ENCODE data around the gene FBLN2.
"Not testable (repeated sequence)": the region's sequence is repeated elsewhere in the genome, so short reads cannot be mapped to it uniquely, and the experiment has no call there.

FBLN2 gene

GRCh38 chr3:13519006-13519791 is 29.7 kb upstream of the FBLN2 start:
- H3K27me3 ChIP-seq = no peaks in the 10 kb centered on the region
- no peak for TF ChIP-seq CTCF (IDR thresholded peaks at IDR 0.05)

GRCh38 chr3:13520326-13520880 is 28.5 kb upstream of the FBLN2 start:
- no peaks in the 10 kb centered on the region for H3K36me3 ChIP-seq
- H3K4me3 ChIP-seq (ENCODE audit: low read depth in 1 of 2, low read length in 1 of 2) = no peak overlapping the region
- no peaks in the 10 kb centered on the region for H3K9me3 ChIP-seq
- no peaks in the 10 kb centered on the region for H3K27me3 ChIP-seq
- no peak overlapping the region for H3K27ac ChIP-seq
- no peaks in the 10 kb centered on the region for H3K4me1 ChIP-seq (ENCODE audit: control insufficient read depth in 1 of 2, insufficient read depth in 1 of 2, low read depth in 1 of 2, low read length in 1 of 2)
- TF ChIP-seq CTCF (IDR thresholded peaks at IDR 0.05) = no peak

More at GRCh38 chr3:13519006-13519791, 29.7 kb upstream of the FBLN2 start:
- Histone ChIP-seq H3K4me1 (ENCODE audit: control insufficient read depth in 1 of 2, insufficient read depth in 1 of 2, low read depth in 1 of 2, low read length in 1 of 2) (no peaks in the 10 kb centered on the region), H3K36me3 (no peaks in the 10 kb centered on the region), H3K4me3 (ENCODE audit: low read depth in 1 of 2, low read length in 1 of 2) (no peak overlapping the region), H3K9me3 (no peaks in the 10 kb centered on the region), H3K27ac (no peak overlapping the region)

- TF ChIP-seq CTCF (IDR thresholded peaks at IDR 0.05) = no peak
- Histone ChIP-seq H3K27me3 (no peaks in the 10 kb centered on the region), H3K4me1 (ENCODE audit: control insufficient read depth in 1 of 2, insufficient read depth in 1 of 2, low read depth in 1 of 2, low read length in 1 of 2) (no peaks in the 10 kb centered on the region), H3K9me3 (no peaks in the 10 kb centered on the region), H3K4me3 (ENCODE audit: low read depth in 1 of 2, low read length in 1 of 2) (no peak overlapping the region), H3K27ac (no peak overlapping the region), H3K36me3 (no peaks in the 10 kb centered on the region)
Observed at GRCh38 chr3:13521309-13521708, 27.6 kb upstream of the FBLN2 start.

GRCh38 chr3:13521749-13522148 is 27.2 kb upstream of the FBLN2 start:
- not testable (repeated sequence) for H3K36me3 ChIP-seq; H3K4me1 ChIP-seq (ENCODE audit: control insufficient read depth in 1 of 2, insufficient read depth in 1 of 2, low read depth in 1 of 2, low read length in 1 of 2); H3K4me3 ChIP-seq (ENCODE audit: low read depth in 1 of 2, low read length in 1 of 2); H3K9me3 ChIP-seq; H3K27me3 ChIP-seq; H3K27ac ChIP-seq

- Histone ChIP-seq H3K27ac (no peak overlapping the region), H3K4me3 (ENCODE audit: low read depth in 1 of 2, low read length in 1 of 2) (no peak overlapping the region), H3K9me3 (no peaks in the 10 kb centered on the region), H3K4me1 (ENCODE audit: control insufficient read depth in 1 of 2, insufficient read depth in 1 of 2, low read depth in 1 of 2, low read length in 1 of 2) (no peaks in the 10 kb centered on the region), H3K27me3 (no peaks in the 10 kb centered on the region), H3K36me3 (no peaks in the 10 kb centered on the region)
- TF ChIP-seq CTCF (IDR thresholded peaks at IDR 0.05) = no peak
Observed at GRCh38 chr3:13522236-13522635, 26.7 kb upstream of the FBLN2 start.

GRCh38 chr3:13524979-13525669 is 23.8 kb upstream of the FBLN2 start:
- H3K27me3 ChIP-seq = no peaks in the 10 kb centered on the region
- H3K27ac ChIP-seq = no peak overlapping the region
- no peaks in the 10 kb centered on the region for H3K36me3 ChIP-seq
- TF ChIP-seq CTCF (IDR thresholded peaks at IDR 0.05) = no peak
- no peak overlapping the region for H3K4me3 ChIP-seq (ENCODE audit: low read depth in 1 of 2, low read length in 1 of 2)
- H3K4me1 ChIP-seq (ENCODE audit: control insufficient read depth in 1 of 2, insufficient read depth in 1 of 2, low read depth in 1 of 2, low read length in 1 of 2) = no peaks in the 10 kb centered on the region
- H3K9me3 ChIP-seq = no peaks in the 10 kb centered on the region

Data from neutrophil (primary cell).